Stimulated activated CD8-positive, alpha-beta memory T cell treated with anti-CD3 and anti-CD28 coated beads, Interleukin-7, amount 100 ng/mL, for 48 hours (primary cell): ENCODE measurements around the gene SLCO4A1.

Experiments
- DNase-seq, 2 donors: peaks; one replicate each; pipeline ENCODE4 v3.0.0-alpha.2; 2020; ENCODE audit warnings: low read depth in 1 of 2; ENCODE audit errors: extremely low read depth in 1 of 2

Gene SLCO4A1

DNA sequence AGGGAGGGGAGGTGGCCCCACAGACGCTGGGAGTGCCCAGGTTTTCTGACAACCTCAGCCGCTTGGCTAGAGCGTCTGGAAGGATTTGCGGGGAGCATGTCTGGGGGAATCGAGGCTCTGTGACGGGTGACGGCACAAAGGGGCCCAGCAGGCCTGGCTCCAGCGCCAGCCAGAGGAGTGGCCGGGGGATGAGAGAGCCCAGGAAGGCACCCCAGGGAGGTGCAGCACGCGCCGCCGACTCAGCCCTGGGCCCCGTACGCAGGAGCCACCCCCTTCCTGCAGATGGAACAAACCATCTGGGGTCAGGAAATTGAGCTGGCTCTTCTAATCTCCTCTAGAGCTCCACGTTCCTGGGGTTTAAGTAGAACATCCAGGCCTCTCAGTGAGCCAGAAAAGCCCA lies 5.9 kb upstream of the SLCO4A1 start:
- no peak for DNase-seq

DNA sequence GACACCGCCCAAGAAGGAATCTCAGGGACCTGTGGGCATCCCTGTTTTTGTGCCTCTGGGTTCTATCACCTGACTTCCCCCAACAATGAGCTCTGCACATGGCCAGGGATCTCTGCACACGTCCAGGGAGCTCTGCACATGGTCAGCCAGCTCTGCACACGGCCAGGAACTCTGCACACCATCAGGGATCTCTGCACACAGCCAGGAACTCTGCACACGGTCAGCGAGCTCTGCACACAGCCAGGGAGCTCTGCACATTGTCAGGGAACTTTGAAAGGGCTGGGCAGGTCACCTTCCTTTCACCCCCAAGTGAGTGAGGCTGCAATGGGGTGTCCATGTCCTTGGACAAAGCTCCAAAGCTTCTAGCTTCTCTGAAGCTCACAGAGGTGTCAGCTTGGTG lies 5.2 kb upstream of the SLCO4A1 start:
- no peak for DNase-seq

DNA sequence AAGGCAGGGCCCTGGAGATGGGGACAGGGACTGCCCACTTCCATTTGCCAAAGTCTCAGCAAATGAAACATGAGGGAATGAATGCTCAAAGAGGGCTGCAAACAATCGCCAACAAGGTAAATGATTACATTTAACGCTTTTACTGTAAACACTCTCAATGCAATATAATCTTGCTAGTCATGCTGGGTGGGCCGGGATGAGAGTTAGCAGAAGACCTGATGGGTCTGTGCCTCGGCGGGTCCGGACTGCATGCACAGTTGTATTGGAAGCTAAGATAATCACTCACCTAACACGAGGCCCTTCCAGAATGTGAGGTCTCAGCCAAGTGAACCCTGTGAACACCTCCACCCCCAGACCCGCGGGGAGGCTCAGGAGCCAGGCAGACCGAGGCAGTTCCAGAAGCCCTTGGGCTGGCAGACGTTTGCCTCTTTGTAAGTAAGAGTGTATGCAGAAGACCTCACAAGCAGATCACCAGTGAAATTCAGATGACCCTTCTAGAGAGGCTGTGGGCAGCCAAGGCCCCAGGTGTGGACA lies 4.7 kb upstream of the SLCO4A1 start:
- no peak for DNase-seq

DNA sequence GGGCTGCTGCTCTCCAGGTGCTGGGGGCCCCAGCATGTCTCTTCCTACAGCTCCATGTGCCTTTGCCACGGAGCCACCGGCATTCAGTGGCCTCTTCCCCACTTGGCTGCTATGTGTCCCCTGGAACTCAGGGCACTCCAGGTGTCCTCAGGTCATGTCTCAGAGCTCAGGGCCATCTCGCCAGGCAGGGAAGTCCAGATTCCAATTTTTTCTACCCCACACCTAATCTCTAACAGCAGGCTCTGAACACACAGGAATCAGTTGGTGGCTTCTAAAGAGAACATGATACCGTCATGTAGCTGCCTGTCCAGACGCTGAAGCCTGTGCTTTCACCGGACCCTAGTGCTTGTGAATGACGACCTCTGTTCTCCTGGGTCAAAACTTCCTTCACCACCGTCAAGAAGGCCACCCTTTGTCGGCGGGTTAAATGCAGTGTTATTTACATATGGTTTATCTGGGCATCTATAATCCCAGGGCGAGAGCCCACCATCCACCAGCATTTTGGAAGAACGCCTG lies 4.2 kb upstream of the SLCO4A1 start:
- DNase-seq, result no peak

DNA sequence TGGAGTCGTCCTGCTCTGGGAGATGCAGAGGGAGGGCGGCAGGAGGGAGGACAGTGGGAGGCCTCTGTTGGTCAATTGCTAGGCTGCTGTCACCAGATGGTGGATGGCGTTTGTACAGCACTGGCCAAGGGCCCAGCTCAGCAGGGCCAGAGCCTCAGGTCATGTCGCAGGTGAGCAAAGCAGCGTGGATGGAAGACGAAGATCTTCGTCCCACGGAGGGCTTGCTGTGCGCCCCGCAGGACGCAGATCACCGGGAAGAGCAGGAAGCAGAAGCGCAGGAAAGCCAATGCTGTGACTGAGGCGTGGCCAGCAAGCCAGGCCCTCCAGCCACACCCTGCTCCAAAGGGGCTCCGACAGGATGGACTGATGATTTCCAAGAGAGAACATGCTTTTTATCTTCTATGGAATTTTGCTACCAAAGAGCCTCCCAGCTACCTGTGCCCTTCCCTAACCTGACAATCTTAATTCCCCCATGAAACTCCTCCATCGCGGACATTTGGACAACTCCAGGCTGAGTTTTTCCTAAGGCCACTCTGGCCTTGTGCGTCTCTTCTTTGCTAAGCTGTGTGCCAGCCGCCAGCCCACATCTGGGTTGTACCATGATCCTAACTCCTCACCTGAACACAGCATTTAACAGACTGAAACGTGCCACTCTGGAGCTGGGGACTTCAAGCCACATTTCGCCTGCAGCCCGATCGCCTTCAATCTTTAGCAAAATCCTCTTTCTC lies 3.5 kb upstream of the SLCO4A1 start:
- DNase-seq, result no peak

DNA sequence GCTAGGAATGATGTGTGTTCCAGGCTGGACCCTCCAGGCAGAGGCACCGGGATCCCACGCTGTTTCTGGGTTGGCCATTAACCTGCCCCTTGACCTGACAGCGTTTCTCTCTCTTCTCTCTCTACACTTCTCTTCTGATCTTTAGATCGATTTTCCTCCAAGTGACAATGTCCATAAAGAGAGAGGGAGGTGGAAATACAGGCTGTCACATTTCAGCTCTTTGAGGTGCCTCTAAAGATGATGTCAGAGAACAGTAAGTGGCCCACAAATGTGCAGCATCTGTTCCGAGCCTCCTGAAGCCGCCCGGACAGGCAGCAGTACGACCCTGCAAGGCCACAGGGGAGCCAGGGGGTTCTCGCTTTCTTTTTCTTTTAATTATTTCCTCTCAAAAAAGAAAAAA lies 2.5 kb upstream of the SLCO4A1 start:
- no peak for DNase-seq

DNA sequence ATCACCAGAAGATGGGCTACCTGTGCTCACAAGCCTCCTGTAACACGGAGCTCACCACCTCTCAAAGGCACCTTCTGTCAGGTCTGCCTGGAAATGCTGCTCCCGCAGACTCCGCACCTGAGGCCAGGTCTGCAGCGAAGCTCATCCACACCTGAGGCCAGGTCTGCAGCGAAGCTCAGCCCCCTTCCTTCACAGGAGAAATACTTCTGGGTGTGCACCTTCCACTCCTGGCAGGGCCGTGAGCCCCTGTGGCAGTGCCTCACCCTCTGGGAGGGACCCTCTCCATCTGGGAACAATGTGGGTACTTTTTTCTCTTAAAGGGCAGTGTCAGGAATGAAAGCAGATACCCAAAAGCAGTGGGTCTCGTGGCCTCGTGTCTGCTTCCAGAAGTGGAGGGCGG lies 1.4 kb upstream of the SLCO4A1 start:
- DNase-seq, result no peak

DNA sequence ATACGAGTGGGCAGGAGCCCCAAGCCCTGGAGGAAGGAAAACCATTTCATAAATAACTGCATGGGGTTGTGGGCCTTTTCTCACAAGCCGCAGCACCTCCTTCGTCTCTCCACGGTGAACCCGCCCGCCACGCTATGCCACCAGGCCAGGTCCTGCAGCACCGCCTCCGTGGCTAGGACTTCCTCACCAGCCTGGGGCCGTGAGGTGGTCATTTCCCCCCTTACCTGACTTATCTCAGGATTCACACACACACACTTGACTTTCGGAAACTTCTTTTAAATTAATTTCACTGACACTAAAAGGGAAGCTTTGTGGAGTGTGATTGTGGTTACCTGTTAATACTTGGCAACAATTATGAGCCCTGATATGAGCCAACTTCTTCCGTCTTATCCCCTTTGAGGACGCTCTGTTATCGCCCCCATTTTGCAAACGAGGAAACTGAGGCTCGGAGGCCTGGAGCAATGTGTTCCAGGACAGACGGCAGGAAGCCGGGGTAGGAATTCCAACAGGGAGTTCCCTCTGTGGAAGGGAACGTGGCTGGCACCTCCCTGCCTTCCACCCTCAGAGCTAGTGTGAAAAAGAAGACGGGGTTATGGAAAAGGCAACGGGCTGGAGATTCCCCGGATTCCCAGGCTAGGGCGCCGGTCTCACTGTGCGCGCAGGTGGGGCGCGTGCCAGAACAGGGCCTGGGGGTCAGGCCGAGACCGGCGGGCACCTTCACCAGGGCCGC lies 817 bp upstream of the SLCO4A1 start:
- DNase-seq, result no peak

DNA sequence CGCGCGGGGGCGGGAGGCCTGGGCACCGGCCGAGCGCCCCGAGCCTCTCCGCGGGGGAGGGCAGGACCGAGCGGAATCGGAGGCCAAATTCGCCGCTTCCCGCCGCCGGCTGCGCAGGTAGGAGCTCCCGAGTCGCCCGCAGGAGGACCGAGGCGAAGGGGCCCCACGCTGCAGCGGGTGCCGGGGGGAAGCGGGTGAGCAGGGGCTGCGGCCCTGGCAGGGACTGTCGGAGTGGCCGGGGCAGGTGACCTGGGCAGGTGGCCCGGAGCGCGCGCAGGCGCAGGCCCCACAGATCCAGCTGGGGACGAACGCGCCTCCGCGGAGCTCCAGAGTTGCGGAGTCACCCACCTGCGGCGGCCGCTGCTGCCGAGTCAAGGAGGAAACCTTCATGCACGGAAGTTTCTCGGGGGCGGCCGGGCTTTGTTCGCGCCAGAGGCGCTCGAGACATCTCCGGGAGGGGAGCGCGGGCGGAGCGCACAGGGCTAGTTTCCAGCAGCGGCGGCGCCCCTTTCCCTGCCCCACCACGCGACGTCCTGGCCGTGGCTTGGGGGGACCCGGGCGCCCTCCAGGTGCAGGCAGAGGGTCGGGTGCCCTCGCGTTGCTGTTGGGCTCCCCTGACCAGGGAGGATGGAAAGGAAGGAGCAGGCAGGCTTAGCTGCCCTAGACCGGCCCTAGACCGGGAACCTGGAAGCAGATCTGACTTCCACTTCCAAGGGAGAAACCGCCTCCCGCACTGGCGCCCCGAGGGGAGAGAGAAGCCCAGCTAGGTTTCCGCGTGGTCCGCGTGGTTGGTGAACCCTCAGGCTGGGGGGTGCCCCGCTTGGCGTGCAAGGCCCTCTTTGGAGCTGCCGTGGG lies 590 bp downstream of the SLCO4A1 start:
- no peak for DNase-seq

DNA sequence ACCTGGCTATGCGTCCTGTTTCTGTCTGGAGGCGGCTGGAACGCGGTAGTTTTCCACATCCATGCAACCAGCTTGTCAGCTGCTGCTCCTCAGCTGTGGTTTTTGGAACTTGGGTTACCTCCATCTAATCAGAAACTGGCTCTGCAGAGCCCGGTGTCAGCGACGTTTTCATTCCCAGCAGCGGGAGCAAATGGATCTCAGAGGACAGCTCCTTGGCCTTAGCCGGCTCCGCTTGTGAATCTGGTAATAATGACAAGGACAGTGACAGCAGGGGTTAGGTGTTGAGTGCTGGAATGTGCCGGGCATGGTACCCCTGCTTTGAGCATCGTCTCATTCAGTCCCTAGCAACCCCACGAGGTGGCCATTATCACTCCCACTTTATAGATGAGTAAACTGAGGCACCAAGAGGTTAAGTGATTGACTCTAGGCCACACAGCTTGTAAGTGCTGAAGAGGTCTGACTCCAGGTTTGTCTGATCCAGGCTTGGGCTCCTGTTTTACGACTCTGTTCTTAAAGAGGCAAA lies 1.3 kb downstream of the SLCO4A1 start:
- no peak for DNase-seq

DNA sequence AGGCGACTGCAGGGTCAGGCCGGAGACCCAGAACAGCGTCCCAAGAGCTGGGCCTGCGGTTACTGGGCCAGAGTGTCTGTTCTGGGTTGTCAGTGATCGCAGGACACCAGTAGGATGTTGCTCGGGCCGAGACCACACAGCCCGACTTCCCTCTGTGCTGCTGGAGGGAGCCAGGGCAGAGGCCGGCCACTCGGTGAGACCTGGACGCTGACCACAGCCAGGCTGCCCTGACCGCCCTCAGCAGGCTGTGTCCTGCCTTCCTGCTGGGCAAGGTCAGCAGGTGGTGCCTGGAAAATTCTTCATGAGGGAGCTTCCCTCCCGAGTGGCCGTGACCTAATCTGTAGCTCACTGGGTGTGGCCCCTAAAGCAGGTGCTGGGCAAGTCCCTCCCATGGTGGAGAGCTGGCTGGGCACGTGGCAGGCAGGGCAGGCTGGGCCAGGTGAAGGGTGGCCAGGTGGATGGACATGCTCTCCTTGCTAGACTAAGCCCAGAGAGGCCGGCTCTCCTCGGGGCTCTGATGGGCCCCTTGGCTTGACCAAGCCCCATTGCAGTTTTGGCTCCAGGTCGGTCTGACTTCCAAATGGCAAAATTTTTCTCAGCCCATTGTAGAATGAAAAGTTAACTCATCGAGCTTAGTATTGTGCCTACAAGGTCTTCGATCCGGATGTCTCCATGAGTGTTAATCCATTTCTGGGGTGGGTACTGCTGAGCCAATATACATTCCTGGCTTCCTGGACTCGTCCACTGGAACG lies 1.9 kb downstream of the SLCO4A1 start:
- no peak for DNase-seq

DNA sequence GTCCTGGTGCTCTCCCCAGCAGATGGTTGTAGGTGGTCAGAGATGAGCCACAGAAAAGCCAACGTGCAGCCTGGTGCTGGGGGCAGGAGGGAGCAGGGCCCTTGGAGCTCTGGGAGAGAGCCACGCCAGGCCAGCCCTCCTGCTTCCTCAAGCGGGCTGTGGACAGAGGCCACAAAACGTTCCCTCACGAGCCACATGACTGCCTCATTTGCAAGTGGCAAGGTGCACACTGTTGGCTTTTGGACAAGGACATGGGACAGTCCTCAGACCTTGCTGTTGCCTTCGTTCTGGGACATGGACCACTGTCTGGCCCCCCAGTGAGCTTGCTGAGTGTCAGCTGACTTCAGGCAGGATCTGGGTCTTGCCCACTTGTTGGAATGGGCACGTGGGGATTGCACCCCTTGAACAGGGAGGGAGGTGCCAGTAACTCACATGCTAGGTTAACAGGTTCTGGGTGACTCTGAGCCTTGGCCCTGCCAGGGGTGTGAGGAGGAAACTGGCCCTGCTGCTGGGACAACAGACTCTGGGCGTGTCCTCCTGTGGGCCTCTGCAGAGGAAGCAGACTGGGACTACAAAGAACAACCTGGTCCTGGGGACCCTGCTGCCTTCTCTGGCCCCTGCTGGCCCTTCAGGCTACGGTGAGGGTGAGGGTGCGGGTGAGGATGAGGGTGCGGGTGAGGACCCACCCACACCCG lies 2.6 kb downstream of the SLCO4A1 start:
- DNase-seq, result no peak

DNA sequence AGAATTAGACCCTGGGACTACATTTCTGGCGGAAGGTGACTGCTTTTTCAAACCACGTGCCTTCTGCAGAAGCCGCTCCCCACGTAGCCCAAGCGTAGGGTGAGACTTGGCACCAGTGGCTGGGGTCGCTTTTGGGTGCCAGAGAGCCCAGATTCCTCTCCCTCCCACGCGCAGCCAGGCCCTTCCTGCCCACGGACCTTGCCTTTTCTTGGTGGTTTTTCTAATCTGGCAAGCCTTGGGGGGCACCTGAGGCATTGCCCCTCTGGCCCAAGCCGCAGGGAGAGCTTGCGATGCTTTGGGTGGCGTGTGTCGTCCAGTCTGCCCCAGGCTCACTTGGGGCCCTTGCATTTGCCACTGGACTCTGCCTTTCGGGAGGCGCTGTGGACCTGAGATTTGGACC lies 3.3 kb downstream of the SLCO4A1 start:
- no peak for DNase-seq

DNA sequence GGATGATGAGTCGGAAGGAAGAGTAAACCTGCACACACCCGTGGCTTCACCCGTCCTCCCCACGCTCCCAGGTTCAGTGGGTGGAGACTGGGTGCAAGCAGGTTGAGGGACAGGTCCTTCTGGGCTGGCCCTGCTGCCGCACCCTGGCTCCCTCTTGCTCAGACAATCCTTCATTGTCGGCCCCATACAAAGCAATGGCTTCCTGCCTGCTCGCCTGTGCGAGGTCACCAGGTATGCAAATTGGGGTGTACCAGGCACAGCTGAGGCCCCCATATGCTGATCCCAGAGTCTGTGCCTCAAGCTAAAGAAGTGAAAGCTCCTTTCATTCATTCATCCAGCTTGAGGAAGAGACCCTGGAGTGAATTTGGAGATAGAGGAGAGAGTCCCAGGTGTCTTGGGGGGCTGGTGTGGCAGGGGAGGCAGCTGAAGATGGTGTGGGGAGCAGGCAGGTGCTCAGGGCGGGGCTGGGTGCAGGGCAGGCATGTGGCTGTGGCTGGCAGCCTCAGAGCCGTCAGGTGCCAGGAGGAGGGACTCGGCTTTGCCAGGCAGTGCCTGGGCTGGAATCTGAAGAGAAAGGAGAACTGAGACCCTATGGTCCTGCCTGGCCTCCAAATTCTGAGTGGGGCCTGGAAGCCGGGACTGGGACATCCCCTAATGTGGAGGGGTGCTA lies 4.7 kb downstream of the SLCO4A1 start:
- DNase-seq, result no peak

DNA sequence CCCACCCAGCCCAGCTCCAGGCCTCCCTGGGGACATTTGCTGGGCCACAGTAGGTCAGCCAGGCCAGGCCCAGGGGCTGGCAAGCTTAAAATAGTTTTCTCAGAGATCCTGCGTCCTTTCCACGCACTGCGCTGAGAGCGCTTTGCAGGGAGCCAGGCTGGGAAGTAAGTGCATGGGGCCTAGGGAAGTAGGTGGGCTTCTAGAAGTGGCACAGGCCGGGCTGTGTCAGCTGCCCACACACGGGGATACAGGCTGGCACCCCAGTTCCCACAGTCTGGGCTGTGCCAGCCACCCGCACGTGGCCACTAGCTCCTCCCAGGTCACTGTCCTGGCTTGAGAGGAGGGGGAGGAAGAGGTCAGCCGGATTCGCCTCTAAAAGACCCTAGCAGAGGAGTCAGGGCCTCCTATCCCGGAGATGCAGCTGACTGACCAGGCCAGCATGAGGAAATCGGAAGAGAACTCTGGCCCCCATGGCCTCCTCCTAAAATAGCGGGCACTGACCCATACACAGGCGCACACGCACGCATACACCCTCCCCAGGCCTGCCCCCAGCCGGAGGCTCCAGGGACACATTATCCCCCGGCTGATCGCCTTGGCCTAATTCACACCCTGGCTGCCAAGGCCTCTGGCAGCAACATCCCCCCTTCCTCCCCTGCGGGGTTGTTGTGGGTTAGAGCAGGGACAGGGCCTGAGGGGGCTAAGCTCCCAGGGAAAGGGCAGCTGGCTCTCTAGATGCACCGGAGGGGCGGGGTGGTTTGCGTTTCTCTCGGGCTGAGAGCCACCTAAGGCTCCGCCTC lies 5.4 kb downstream of the SLCO4A1 start:
- no peak for DNase-seq

DNA sequence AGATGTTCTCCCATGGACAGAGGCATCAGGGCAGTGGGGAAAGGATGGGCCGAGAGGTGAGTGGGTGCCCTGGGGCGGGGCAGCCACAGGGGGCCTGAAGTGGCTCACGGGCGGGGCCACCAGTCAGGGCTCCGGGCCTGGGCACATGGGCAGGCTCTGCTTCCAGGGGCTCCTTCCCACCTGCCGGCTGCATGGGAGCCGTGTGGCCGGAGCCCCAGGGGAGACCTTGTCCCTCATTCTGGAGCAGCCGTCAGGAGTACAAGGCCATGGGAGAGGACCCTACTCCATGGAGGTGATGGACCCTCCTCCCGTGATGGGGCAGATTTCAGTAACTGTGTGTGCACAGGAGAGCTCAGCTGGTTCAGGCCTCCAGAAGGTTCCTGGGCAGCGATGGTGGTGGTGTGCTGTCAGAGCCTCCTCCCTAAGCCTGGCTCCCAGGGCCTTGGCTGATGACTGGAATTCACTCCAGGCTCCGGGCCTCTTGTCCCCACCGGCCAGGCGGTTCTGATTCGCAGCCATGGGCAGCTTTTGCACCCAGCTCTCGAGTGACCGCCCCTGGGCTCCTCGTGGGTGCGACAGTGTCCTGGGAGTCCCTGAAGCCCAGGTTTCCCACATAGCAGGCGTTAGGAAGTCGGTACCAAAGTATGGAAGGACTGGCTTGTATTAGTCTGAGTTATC lies 6.2 kb downstream of the SLCO4A1 start:
- DNase-seq, result no peak

DNA sequence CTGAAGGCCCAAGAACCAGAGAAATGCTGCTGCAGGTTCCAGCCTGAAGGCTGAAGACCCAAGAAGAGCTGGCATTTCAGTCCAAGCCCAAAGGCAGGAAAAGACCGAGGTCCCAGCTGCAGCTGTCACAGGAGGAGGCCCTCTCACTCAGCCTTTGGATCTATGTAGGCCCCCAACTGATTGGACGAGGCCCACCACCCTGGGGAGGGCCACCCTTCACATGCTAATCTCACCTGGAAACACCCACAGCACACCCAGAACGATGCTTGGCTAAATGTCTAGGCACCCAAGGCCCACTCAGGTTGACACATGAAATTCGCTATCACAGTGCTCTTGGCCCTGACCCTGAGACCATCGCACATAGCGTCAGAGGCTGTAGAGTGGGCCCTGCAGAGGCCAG lies 6.8 kb downstream of the SLCO4A1 start:
- no peak for DNase-seq
